ENCODE data around the gene PIK3CG. TPM values are rescaled to one million over a fixed set of nuclear protein-coding genes. Genes with fewer than 3 reads are reported as not detected.

PIK3CG gene
- total RNA-seq, 1 donor from 2014 or later = 7.9 TPM

DNA sequence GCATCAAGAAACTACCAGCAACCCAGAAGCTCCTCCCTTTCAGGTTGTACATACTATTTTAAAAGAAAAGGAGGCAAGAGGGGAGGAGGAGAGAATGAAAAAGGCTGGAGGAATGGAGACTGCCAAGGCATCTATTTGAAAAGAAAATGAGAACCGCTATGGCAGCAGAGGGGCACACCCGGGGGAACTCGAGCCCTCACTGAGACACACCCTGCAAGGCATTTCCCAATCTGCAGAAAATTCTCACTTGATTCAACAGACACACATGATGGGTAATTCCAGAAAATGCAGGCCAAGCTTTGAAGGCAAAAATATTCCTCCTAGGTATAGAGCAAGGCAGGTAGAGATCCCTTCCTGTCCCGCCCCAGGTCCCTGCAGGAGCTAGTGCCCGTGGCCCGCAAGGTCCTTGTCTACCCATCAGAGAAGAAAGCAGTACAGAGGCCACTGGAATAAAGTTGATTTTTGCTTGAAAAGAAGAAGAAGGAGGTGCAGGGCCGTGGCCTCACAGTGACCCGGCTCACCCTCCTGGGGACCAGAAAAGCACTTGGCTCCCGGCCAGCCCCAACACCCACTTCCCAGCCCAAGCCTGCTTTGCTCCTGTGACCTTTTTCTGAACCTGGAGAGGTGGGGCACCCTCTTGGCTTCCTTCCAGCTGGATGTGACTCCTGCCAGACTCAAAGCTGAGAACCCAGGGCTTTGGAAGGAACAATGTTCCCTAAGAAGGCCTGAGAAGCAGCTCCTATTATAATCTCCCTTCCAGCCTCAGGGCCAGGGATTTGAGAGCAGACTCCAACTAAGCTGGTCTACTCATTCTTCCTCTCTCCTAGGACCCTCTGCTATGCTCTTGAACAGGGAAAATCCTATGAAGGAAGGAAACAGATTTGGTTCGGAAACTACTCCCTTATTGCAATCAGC, 6.2 kb upstream of the PIK3CG start:
- no peak for DNase-seq (ENCODE audit: low spot score)

- DNase-seq (ENCODE audit: low spot score) = no peak
Observed at GRCh38 chr7:106862317-106863089, 2.6 kb upstream of the PIK3CG start.

DNA sequence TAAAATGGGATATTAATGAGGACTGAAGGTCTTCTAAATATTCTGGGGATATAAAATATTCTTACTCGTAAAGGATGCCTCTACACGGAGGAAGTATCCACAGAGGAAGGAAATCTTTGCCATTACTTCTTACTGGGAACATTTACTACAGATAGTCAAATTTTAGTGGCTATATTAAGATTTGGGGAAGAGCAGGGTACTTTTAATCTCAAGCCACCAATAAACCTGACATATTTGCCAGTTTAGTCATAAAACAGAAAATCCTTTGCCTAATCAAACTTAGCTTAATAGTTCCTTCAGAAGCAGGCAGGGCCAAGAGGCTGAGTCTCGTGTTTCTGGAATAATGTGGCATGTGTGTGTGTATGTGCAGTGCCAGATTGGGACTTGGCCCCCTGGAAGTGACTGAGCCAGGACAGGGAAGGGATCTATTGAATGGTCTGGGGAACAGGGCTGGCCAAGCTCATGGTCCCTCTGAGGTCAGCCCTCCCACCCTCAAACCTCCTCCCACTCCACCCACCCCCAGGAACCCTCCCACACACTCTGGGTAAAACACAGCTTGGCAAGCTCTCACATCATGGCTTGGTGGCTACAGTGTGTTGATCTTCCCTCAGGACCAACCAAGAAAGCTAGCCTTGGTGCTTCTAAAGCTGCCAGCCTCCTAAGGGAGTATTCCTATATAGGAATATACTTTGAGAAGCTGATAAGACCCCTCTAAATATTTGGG, 1.6 kb upstream of the PIK3CG start:
- no peak for DNase-seq (ENCODE audit: low spot score)

DNA sequence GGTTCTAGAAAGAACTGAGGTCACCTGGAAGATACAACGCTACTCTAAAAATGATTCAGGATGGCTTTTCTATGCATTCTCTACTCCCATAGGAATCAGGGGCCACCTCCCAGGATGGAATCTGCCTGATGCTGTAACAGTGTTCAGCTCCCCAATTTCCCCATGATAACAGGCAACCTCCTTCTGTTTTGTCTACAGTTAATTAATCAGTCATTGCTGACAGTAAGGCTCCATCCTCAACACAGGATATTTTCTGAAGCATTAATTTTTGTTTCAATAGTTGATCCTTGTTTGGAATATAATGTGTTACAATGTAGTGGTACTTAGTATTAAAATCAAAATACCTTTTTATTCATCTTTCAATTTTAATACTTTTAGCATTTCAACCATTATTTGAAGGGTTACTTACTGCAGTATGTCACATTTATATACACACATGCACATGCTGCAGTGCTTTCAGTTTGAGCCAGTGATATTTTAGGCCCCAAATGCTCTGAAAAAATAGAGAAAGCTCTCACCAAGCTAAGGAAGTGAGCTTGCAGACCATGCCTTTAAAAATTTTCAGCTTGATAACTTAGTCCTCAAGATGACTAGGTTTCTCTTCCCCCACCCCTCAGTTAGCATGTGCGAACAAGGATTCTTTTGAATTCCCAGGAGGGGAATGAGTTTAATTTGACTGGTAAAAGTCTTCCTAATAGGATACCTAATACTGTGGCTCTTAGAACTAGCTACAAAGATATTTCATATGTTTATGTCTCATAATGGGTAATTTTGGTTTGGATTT, 592 bp upstream of the PIK3CG start:
- no peak for DNase-seq (ENCODE audit: low spot score)

DNA sequence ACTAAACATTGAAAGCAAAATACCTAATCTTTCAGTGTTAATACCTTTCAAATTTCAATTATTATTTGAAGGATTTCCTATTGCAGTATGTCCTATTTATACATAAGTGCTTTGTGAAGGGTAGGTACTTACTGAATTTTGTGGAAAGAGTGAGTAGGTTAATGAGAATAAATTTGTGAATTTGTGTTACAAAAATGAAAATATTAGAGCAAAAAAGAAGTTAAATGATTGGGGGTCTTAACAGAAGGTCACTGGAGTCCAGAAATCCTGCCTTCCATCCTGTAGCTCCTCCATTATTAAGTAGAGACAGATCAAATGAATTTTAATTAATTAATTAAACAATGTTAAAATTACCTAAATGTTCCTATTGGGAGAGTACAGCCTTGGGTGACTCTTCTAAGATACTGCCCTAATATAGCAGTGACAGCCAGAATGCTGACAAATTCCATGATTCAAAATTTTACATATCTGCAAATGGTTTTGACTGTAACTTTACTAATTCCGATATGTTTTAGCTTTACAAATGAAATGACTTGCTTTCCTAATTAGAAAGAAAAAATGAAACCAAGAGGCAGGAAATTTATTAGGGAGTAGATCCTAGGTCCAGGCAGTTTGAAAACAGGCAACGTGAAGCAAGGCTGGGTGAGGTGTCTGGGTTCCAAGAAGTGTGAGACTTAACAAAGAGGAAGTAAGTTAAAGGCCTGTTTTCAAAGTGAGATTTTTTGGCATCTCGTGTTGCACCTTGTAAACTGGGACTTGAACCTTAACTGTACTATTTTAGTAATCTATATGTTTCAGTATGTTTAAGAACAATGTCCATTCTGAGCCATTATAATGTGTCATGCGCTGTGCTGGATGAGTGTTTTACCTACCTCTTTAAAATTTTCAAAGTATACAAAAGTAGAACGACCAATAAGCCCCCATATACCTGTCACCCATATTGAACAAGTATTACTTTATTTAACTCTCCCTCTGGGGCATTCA, 1.5 kb downstream of the PIK3CG start:
- no peak for DNase-seq (ENCODE audit: low spot score)

DNA sequence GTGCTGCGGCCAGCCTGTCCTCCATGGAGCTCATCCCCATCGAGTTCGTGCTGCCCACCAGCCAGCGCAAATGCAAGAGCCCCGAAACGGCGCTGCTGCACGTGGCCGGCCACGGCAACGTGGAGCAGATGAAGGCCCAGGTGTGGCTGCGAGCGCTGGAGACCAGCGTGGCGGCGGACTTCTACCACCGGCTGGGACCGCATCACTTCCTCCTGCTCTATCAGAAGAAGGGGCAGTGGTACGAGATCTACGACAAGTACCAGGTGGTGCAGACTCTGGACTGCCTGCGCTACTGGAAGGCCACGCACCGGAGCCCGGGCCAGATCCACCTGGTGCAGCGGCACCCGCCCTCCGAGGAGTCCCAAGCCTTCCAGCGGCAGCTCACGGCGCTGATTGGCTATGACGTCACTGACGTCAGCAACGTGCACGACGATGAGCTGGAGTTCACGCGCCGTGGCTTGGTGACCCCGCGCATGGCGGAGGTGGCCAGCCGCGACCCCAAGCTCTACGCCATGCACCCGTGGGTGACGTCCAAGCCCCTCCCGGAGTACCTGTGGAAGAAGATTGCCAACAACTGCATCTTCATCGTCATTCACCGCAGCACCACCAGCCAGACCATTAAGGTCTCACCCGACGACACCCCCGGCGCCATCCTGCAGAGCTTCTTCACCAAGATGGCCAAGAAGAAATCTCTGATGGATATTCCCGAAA, 2.7 kb downstream of the PIK3CG start:
- no peak for DNase-seq (ENCODE audit: low spot score)

DNA sequence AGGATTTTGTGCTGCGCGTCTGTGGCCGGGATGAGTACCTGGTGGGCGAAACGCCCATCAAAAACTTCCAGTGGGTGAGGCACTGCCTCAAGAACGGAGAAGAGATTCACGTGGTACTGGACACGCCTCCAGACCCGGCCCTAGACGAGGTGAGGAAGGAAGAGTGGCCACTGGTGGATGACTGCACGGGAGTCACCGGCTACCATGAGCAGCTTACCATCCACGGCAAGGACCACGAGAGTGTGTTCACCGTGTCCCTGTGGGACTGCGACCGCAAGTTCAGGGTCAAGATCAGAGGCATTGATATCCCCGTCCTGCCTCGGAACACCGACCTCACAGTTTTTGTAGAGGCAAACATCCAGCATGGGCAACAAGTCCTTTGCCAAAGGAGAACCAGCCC, 3.3 kb downstream of the PIK3CG start:
- no peak for DNase-seq (ENCODE audit: low spot score)

GRCh38 chr7:106869954-106870353, 4.9 kb downstream of the PIK3CG start:
- no peak for DNase-seq (ENCODE audit: low spot score)

DNA sequence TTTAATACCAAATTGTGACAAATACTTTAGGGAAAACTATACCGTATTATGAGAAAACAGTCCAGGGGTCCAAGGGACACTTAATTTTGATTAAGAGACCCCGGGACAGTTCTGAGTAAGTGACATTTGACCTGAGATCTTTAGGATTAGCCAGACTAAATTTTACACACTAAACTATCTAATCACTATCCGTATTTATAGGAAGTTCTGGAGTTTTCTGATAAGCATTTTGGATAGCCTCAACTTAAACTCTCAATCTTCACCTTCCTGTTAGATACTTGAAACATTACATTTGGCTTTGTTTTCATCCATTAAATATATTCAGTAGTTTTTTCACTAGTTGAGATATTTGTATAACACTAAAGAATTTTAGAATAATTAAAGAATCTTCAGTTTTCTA, 5.4 kb downstream of the PIK3CG start:
- no peak for DNase-seq (ENCODE audit: low spot score)

DNA sequence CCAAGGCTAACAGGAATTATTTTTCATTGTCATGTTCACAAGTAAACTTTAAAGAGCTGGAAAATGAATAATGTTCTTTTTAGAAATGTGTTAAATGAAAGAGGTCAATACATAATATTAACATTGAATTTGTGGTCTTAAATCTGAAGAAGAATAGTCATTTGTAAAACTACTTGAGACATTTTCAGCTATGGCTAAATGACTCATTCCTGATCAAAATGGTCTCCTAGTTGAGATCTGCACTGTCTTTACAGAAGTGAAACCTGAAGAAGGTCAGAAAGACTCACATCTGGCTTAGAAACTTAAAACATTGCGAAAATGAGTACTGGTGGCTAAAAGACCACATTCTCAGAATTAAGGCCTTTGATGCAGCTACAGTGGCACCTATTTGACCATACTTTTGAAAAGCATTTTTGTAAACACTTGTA, 5.9 kb downstream of the PIK3CG start:
- DNase-seq (ENCODE audit: low spot score) = no peak

DNA sequence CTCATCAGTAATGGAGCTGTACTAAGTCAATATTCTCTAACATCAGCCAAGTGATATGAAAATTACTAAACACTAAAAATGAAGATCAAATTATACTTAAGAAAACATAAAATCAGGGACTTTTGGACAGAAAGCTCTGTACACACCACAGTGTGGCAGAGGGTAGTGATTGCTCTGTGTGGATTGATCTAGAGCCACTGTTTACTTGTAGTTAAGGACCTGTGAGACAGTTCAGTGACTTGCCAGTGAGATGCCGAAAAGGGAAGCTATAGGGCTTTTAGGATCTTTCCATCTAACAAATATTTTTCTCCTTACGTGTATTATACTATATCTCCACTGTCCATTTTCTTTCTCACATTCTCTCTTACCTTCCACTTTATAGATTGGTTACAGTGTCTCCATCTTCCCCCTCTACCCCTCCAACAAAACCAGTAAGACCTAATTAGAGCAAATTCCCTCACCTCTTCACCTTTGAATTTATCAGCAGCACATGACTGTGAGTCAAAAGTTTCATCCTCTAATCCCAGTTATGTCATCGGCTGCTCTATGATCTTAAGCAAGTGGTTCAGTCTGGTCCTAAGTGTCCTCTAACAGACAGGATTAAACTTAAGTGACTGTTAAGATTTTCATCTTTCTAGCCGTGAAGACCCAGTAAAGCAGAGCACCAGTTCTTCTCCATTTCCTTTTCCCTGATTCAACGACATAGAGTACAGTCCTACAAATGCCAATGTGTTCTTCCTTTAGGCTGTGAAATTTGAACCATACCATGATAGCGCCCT, 6.9 kb downstream of the PIK3CG start:
- DNase-seq (ENCODE audit: low spot score) = no peak

DNA sequence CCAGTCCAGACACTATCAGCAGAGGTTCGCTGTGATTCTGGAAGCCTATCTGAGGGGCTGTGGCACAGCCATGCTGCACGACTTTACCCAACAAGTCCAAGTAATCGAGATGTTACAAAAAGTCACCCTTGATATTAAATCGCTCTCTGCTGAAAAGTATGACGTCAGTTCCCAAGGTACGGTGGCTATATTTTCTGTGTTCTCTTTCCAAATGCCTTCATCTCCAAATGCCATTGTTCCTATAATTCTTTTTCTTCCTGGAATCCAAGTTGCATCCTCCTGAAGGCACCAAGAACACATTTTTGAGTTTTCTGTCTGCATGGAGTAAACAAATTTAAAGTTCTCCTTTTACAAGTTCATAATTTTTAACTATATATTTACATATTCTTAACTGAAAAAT, 7.7 kb downstream of the PIK3CG start:
- DNase-seq (ENCODE audit: low spot score) = no peak

DNA sequence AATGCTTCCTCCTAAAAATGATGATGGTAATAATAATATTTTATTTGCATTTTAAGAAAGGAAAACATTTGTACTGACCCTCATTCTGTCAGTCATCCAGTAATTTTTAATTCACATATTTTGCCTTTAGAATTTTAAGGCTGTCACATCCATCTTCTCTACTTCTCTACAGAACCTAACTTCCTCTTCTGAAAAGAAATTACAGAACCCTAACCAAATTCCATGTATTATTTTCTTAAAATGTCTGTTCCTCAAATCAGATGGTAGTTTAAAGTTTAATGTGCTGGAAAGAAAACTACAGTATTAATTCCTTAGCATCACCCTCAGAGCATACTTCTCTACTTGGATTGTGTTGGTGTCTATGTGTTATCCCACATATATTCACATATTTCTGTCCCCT, 9.0 kb downstream of the PIK3CG start:
- DNase-seq (ENCODE audit: low spot score) = no peak

GRCh38 chr7:106875508-106875907, 10.4 kb downstream of the PIK3CG start:
- DNase-seq (ENCODE audit: low spot score) = no peak

GRCh38 chr7:106878748-106879439, 13.8 kb downstream of the PIK3CG start:
- no peak for DNase-seq (ENCODE audit: low spot score)

DNA sequence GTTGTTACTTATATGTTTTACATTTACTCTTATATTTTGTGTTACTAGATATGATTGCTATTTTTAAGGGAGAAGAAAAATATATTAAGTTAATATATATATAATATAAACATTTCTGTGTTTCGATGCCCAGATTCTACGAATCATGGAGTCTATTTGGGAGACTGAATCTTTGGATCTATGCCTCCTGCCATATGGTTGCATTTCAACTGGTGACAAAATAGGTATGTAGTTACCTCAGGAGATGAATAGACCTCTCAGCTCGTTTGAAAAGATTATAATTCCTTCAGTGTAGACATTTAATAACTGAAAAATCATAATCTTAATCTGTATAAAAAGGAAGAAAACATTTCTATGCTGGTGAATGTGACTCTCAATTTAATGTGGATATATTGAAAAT, 16.9 kb downstream of the PIK3CG start:
- DNase-seq (ENCODE audit: low spot score) = no peak

- no peak for DNase-seq (ENCODE audit: low spot score)
Observed at GRCh38 chr7:106883456-106884026, 18.5 kb downstream of the PIK3CG start.
